Ramos (cell line): Measurements from ENCODE around the gene PTPRG.

Experiments
- in situ Hi-C: fragments of 300-500 bp; cut with MboI; formaldehyde crosslinking; loops from one replicate; pipeline ENCODE4 v1.14.3; 2022; ENCODE audit warnings: low sequenced_read_pairs; ENCODE audit not compliant: unreplicated experiment

PTPRG gene

DNA sequence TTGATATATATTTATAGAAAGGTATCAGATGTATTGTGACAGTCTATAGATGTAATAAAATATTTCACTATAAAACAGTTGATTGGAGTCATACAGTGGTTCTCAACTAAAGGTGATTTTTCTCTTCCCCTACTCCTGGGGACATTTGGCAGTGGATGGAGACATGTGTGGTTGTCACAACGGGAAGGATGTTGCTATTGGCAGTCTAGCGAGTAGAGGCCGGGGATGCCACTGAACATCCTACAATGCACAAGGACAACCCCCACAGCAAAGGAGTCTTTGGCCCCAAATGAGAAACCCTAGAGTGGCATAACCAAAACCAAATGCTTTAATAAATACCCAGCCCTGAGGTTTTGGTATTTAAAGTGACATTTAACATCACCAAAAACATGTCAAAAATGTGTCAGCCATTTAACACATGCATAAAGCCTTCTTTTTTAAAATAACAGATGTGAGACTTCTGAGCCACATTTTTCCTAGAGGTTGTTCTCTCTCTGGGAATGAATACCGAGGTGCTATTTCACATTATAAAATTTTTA lies 367.5 kb downstream of the PTPRG start:
- in situ Hi-C loops, result loop anchor here (25.0 kb wide), 1 partner anchor 367 kb away; the partner anchor contains the start of gene PTPRG

DNA sequence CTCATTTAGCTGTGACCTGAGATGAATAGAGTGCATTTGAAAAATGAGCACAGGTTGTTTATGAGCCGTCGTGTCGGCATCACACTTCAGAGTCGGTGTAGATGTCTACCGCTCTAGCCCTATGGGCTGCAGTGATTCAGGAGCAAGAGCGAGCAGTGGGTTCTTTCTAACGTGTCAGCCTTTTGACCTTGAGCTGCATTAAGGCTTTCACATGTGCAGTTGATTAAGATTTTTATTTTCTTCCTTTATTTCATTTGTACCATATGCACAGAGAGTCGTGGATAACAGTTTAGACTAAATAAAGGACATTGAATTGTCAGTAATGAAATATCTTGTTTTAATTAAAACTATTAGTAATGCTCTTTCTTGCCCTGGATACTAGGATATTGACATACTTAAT lies 368.2 kb downstream of the PTPRG start:
- in situ Hi-C loops, result loop anchor here (25.0 kb wide), 1 partner anchor 367 kb away; the partner anchor contains the start of gene PTPRG

DNA sequence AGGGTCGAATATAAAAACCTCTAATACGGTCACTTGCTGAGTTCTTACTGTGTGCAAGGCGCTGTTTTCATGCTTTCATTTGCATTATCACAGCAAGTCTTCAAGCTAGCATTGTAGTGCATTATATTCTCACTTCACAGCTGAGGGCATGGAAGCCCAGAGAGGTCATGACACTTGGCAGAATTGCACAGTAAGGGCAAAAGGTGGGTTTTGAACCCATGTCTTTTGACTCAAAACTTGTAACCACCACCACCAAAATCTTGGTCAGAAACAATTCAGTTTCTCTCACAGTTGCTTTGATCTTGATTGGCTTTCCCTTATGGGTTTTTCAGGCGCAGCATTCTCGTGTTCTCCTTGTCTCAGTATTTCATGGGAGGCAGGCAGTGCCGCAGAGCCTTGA lies 371.1 kb downstream of the PTPRG start:
- in situ Hi-C loops, result loop anchor here (25.0 kb wide), 1 partner anchor 370 kb away; the partner anchor contains the start of gene PTPRG

- in situ Hi-C loops, result loop anchor here (25.0 kb wide), 1 partner anchor 372 kb away; the partner anchor contains the start of gene PTPRG
These were observed 372.6 kb downstream of the PTPRG start for GRCh38 chr3:61933798-61934504.

DNA sequence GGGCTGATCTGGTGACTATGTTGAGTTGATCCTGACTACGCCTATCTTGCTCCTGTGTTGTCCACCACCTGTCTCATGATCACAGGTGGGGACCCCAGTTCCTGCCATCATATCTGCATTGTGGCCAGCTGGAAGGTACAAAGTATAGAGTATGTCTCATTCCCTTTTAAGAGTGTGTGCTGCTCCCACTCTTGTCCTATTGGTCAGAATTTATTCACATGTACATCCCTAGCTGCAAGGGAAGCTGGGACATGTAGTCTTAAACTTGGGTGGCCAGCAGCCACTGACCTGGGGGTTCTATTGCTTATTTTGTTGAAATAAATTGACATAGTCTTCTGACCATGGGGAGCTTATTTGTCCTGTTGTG lies 373.1 kb downstream of the PTPRG start:
- in situ Hi-C loops, result loop anchor here (25.0 kb wide), 1 partner anchor 372 kb away; the partner anchor contains the start of gene PTPRG

GRCh38 chr3:61935814-61936213 lies 374.4 kb downstream of the PTPRG start:
- in situ Hi-C loops, result loop anchor here (25.0 kb wide), 1 partner anchor 374 kb away; the partner anchor contains the start of gene PTPRG

DNA sequence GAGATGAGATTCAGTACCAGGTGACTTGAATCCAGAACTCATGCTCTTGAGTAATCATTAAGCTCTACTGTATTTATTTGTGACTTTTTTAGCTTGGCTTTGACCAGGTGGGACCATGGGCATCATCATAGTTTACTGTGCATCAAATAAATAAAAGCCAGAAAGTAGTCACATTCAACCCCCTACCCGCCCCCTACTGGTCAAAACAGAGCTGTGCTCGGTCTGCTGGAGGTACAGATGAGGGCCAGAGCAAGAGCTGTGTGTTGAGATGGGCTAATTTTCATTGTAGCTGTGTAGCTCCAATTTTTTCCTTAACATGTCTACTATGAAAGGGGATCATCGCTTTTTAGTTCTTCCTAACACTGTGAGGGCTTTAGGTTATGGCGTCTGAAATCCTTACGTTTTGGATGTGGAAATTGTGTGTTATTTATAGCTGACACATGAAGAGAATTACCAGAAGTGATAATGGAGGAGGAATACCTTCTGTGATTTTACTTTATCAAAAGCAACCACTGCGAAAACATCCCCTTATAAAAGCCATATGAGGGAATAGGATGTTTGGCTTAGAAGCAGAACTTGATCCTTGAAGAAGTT lies 375.1 kb downstream of the PTPRG start:
- in situ Hi-C loops, result loop anchor here (25.0 kb wide), 1 partner anchor 374 kb away; the partner anchor contains the start of gene PTPRG

GRCh38 chr3:61937477-61937876 lies 376.1 kb downstream of the PTPRG start:
- in situ Hi-C loops, result loop anchor here (25.0 kb wide), 1 partner anchor 375 kb away; the partner anchor contains the start of gene PTPRG

DNA sequence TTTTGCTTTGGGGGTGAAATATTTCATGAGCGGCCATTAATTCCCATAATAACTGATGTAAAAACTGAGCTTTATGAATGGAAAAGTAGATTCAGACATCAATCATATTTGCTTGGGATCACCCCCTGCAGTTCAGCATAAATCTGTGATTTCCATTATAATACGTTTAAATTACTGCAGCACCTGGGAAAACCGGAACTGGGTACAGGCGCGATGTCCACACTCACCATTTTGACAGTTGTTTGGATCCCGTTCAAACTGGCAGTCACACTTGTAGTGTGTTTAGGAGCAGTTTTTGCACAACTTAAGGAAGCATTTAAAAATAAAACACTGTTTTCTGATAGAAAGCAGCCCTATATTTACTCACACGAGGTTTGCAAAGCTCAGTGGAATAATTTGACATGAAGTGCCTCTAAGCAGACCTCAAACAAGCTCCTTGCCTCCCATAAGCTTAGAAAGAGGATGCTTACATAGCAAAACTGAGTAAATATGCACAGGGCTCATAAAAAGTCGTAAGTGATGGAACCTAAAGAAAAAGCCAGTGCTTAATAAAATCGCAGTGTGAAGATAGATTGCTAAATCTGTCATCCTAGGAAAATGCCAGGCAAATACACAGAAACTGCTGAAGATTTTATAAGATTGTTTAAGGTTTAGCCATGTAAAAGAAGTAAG lies 377.6 kb downstream of the PTPRG start:
- in situ Hi-C loops, result loop anchor here (25.0 kb wide), 1 partner anchor 377 kb away; the partner anchor contains the start of gene PTPRG

DNA sequence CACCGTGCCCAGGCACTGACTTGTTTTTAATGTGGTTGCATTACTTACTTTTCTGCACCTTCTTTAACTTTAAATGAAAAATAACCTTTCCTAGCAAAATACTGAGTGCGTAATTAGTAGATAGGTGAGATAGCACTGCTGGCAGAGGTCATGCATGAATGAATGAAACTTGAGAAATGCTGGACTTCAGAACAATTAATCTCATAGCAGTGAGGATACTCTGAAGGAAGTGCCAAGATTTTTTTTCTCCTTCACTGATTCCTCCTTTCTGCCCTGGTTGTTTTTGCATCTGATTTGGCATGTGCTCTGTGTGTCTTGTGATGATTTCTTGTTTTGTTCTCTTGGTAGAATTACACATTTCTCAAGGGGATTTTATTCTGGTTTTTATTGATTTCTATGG lies 378.9 kb downstream of the PTPRG start:
- in situ Hi-C loops, result loop anchor here (25.0 kb wide), 1 partner anchor 378 kb away; the partner anchor contains the start of gene PTPRG

DNA sequence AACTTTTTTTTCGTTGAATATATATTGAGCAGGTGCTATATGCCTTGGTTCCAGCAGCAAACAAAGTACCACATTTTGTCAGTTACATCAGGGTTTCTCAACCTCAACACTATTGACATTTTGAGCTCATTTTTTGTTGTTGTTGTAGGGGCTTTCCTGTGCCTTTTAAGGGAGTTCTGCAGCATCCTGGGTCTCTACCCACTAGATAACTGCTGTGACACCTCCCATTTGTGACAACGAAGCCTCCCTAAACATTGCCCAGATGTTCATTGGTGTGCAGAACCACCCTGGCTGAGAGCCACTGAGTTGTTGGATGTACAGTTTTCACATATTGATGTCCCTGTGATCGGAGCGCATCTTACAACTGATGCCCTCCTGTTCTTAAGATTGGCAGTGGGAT lies 382.6 kb downstream of the PTPRG start:
- in situ Hi-C loops, result loop anchor here (25.0 kb wide), 1 partner anchor 382 kb away; the partner anchor contains the start of gene PTPRG

DNA sequence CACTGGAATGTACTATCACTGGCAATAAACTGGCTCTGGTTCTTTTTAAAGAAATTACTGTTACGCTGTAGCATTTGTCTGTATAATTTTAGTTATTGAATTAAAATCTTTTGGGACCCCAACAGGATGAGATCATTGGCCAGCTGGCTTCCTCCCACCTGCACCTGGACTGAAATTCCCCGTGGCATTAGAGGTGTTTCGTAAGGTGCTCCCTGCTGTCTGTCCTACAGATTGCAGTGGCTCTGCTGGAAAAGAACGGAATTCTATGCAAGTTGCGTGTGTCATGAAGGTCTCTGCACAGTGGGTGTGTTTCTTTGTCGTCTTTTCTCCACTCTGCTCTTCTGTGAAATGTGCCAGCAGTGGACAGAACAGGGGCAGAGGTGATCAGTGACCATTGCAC lies 383.4 kb downstream of the PTPRG start:
- in situ Hi-C loops, result loop anchor here (25.0 kb wide), 1 partner anchor 382 kb away; the partner anchor contains the start of gene PTPRG

GRCh38 chr3:61945657-61946056 lies 384.3 kb downstream of the PTPRG start:
- in situ Hi-C loops, result loop anchor here (25.0 kb wide), 1 partner anchor 383 kb away; the partner anchor contains the start of gene PTPRG

GRCh38 chr3:61946570-61947324 lies 385.4 kb downstream of the PTPRG start:
- in situ Hi-C loops, result loop anchor here (25.0 kb wide), 1 partner anchor 384 kb away; the partner anchor contains the start of gene PTPRG

DNA sequence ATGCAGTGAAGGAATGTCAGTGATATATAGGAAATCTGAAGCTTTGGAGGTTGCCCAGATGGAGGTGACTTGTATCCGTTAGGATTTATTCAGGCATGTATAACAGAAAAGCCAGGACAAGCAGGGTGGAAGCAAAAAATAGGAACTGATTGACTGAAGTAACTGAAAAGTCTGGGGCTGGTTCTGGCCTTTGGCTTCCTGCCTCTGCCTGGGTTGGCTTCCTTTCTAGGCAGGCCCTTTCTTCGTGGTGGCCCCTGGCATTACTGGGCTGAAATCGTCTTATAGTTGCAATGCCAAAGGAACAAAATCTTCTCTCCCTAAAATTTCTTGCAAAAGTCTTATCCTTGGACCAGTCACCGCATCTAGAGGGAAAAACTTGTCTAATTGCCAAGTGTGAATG lies 386.1 kb downstream of the PTPRG start:
- in situ Hi-C loops, result loop anchor here (25.0 kb wide), 1 partner anchor 385 kb away; the partner anchor contains the start of gene PTPRG

GRCh38 chr3:61948699-61949305 lies 387.4 kb downstream of the PTPRG start:
- in situ Hi-C loops, result loop anchor here (25.0 kb wide), 1 partner anchor 387 kb away; the partner anchor contains the start of gene PTPRG

DNA sequence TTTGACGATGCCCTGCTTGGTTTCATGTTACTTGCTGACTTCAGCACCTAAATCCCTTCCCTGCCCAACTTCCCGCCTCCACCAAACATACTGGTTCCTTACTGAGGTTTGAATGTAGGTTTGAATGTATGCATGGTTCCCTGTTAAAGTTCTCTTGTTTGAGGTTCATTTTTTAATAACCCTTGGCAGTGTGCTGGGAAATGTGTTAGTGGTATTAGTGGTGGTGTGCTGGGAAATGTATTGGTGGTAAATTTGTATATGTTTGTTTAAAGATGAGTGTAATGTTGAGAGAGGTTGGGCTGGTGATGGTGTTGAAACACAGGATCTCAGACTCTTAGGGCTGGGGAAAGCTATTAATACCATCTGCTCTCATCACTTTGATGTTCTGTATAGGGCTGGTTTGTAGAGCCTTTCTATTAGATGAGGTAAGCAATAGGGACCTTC lies 392.7 kb downstream of the PTPRG start:
- in situ Hi-C loops, result no loop called here

- in situ Hi-C loops, result no loop called here
These were observed 394.1 kb downstream of the PTPRG start for GRCh38 chr3:61955483-61955882.

GRCh38 chr3:61956236-61956635 lies 394.9 kb downstream of the PTPRG start:
- in situ Hi-C loops, result no loop called here
